GM20000 (cell line): ENCODE results near the gene AIP.

ENCODE experiments used
- DNase-seq: peaks from one replicate; pipeline ENCODE4 v3.0.0; 2012; ENCODE audit warnings: low spot score
- TF ChIP-seq, protein P1 (sequence below): IDR thresholded peaks from 2 replicates; pipeline ENCODE4 v1.5.1; 2012; ENCODE audit warnings: mild to moderate bottlenecking, control low read depth; ENCODE audit errors: extremely low read depth, missing control alignments

AIP gene

GRCh38 chr11:67482827-67483798 lies at the start of gene AIP:
AIP (plus strand) TSS chr11:67483026; CDS start chr11:67483159, 133 bp downstream.
- TF ChIP-seq, protein P1, sequence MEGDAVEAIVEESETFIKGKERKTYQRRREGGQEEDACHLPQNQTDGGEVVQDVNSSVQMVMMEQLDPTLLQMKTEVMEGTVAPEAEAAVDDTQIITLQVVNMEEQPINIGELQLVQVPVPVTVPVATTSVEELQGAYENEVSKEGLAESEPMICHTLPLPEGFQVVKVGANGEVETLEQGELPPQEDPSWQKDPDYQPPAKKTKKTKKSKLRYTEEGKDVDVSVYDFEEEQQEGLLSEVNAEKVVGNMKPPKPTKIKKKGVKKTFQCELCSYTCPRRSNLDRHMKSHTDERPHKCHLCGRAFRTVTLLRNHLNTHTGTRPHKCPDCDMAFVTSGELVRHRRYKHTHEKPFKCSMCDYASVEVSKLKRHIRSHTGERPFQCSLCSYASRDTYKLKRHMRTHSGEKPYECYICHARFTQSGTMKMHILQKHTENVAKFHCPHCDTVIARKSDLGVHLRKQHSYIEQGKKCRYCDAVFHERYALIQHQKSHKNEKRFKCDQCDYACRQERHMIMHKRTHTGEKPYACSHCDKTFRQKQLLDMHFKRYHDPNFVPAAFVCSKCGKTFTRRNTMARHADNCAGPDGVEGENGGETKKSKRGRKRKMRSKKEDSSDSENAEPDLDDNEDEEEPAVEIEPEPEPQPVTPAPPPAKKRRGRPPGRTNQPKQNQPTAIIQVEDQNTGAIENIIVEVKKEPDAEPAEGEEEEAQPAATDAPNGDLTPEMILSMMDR: no peak
- peak; percentile 94 for DNase-seq

GRCh38 chr11:67433536-67434394 lies 49.1 kb upstream of the AIP start:
- DNase-seq: no peak

DNA sequence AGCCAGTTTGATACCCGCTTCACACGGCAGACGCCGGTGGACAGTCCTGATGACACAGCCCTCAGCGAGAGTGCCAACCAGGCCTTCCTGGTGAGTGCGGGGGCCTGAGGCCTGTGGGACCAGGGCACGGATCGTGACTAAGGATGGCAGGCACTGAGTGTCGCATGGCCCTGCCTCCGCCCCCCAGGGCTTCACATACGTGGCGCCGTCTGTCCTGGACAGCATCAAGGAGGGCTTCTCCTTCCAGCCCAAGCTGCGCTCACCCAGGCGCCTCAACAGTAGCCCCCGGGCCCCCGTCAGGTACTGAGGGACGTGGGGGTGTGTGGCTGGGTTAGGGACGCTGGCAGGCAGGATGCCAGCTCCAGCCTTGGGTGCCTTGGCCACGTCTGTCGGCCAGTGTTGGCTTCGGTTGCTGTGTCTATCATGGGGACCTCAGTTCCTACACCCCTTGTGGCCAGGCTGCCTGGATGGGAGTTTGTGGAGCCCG lies 48.4 kb upstream of the AIP start:
- DNase-seq: no peak
- TF ChIP-seq, protein P1: no peak

More at GRCh38 chr11:67433536-67434394, 49.1 kb upstream of the AIP start:
- TF ChIP-seq, protein P1: no peak

GRCh38 chr11:67435031-67435726 lies 47.6 kb upstream of the AIP start:
- no peak for DNase-seq
- TF ChIP-seq, protein P1: no peak

- TF ChIP-seq, protein P1: no peak
- no peak for DNase-seq
These were observed 46.9 kb upstream of the AIP start for GRCh38 chr11:67435727-67436458.

GRCh38 chr11:67436459-67437081 lies 46.3 kb upstream of the AIP start:
- TF ChIP-seq, protein P1: no peak
- DNase-seq: peak; percentile 91
